GM18951 (cell line): Measurements from ENCODE around the gene MLLT11.

Source experiments
- POLR2A ChIP-seq: IDR thresholded peaks from 4 replicates; pipeline ENCODE4 v1.6.1; 2011; ENCODE audit warnings: mild to moderate bottlenecking; ENCODE audit not compliant: insufficient read length, insufficient read depth; ENCODE audit errors: extremely low read depth
- in situ Hi-C: fragments of 300-500 bp; cut with MboI; formaldehyde crosslinking; loops from one replicate; pipeline ENCODE4 v1.12.0; 2022; ENCODE audit warnings: low sequenced_read_pairs, mixed read lengths, inconsistent platforms; ENCODE audit not compliant: unreplicated experiment

Gene MLLT11

GRCh38 chr1:151060007-151060656, at the start of gene MLLT11:
MLLT11 (plus strand) TSS chr1:151060397; CDS start chr1:151067225, 6,828 bp downstream.
- in situ Hi-C loops: no loop called here
- peak; percentile 40 for TF ChIP-seq POLR2A

GRCh38 chr1:151011154-151011850, 48.9 kb upstream of the MLLT11 start:
- in situ Hi-C loops: no loop called here
- TF ChIP-seq POLR2A: no peak

- no peak for TF ChIP-seq POLR2A
- in situ Hi-C loops: no loop called here
Observed at GRCh38 chr1:151012684-151013471, 47.3 kb upstream of the MLLT11 start.

GRCh38 chr1:151013518-151013917, 46.7 kb upstream of the MLLT11 start:
- in situ Hi-C loops: no loop called here
- no peak for TF ChIP-seq POLR2A

- no peak for TF ChIP-seq POLR2A
- in situ Hi-C loops: no loop called here
Observed at GRCh38 chr1:151024540-151025146, 35.6 kb upstream of the MLLT11 start.

- in situ Hi-C loops: no loop called here
- TF ChIP-seq POLR2A: no peak
Observed at GRCh38 chr1:151026460-151026859, 33.7 kb upstream of the MLLT11 start.

GRCh38 chr1:151032164-151032563, 28.0 kb upstream of the MLLT11 start:
- no peak for TF ChIP-seq POLR2A
- in situ Hi-C loops: no loop called here

GRCh38 chr1:151035167-151035566, 25.0 kb upstream of the MLLT11 start:
- TF ChIP-seq POLR2A: no peak
- in situ Hi-C loops: no loop called here

- no peak for TF ChIP-seq POLR2A
- in situ Hi-C loops: no loop called here
Observed at GRCh38 chr1:151036356-151036755, 23.8 kb upstream of the MLLT11 start, which contains the start of gene BNIPL. BNIPL (plus strand) TSS chr1:151036586; CDS start chr1:151036726, 140 bp downstream.

GRCh38 chr1:151037032-151037431, 23.2 kb upstream of the MLLT11 start:
- in situ Hi-C loops: no loop called here

GRCh38 chr1:151039521-151039920, 20.7 kb upstream of the MLLT11 start:
- TF ChIP-seq POLR2A: no peak
- in situ Hi-C loops: no loop called here

More at GRCh38 chr1:151037032-151037431, 23.2 kb upstream of the MLLT11 start:
- no peak for TF ChIP-seq POLR2A

GRCh38 chr1:151043163-151043562, 17.0 kb upstream of the MLLT11 start:
- in situ Hi-C loops: no loop called here
- TF ChIP-seq POLR2A: no peak

- in situ Hi-C loops: no loop called here
- peak; percentile 68 for TF ChIP-seq POLR2A
Observed at GRCh38 chr1:151047591-151047924, 12.6 kb upstream of the MLLT11 start, which contains the start of gene C1orf56. C1orf56 (plus strand) TSS chr1:151047751; CDS start chr1:151047848, 97 bp downstream.
